ENCODE data around the gene NAV2. TPM values are rescaled to one million over a fixed set of nuclear protein-coding genes. Genes with fewer than 3 reads are reported as not detected.

Gene NAV2
- total RNA-seq, 4 donors from 2014 or later, result 9.1 to 34.7 (median 22.2) TPM

- no peaks in the 10 kb centered on the region for H3K9me3 ChIP-seq
- no peak overlapping the region for H3K4me3 ChIP-seq
- no peak for DNase-seq (ENCODE audit: low spot score in 2 of 2)
- 94% methylated on average over 2 of the region's 2 CpGs for WGBS
- TF ChIP-seq EP300 (IDR thresholded peaks at IDR 0.05) (no peak), CTCF (IDR thresholded peaks at IDR 0.05) (no peak)
- H3K27me3 ChIP-seq, result no peaks in the 10 kb centered on the region
- no peak overlapping the region for H3K27ac ChIP-seq
- H3K4me1 ChIP-seq, result peaks cover 9% of the 10 kb centered on the region
- no peaks in the 10 kb centered on the region for H3K36me3 ChIP-seq
These were observed 72.6 kb downstream of the NAV2 start for GRCh38 chr11:19785265-19785664.

GRCh38 chr11:19786644-19787043 is 74.0 kb downstream of the NAV2 start:
- H3K4me1 ChIP-seq, result peaks cover 13% of the 10 kb centered on the region
- no peak for TF ChIP-seq EP300 (IDR thresholded peaks at IDR 0.05)
- no peak for TF ChIP-seq POLR2A (IDR thresholded peaks at IDR 0.05)
- no peak for TF ChIP-seq POLR2AphosphoS5 (IDR thresholded peaks at IDR 0.05)
- TF ChIP-seq CTCF (IDR thresholded peaks at IDR 0.05), result no peak
- H3K9me3 ChIP-seq, result no peaks in the 10 kb centered on the region
- WGBS, result 91% methylated on average over 2 of the region's 2 CpGs
- H3K36me3 ChIP-seq, result no peaks in the 10 kb centered on the region
- H3K4me3 ChIP-seq, result no peak overlapping the region
- no peak overlapping the region for H3K27ac ChIP-seq
- no peak for DNase-seq (ENCODE audit: low spot score in 2 of 2)
- no peaks in the 10 kb centered on the region for H3K27me3 ChIP-seq

- Histone ChIP-seq H3K9me3 (no peaks in the 10 kb centered on the region), H3K4me1 (peaks cover 13% of the 10 kb centered on the region), H3K27ac (no peak overlapping the region), H3K36me3 (no peaks in the 10 kb centered on the region), H3K27me3 (no peaks in the 10 kb centered on the region), H3K4me3 (no peak overlapping the region)
- TF ChIP-seq EP300 (IDR thresholded peaks at IDR 0.05) (no peak), POLR2AphosphoS5 (IDR thresholded peaks at IDR 0.05) (no peak), POLR2A (IDR thresholded peaks at IDR 0.05) (no peak), CTCF (IDR thresholded peaks at IDR 0.05) (no peak)
- DNase-seq (ENCODE audit: low spot score in 2 of 2), result no peak
- 98% methylated on average over 4 of the region's 4 CpGs for WGBS
These were observed 75.8 kb downstream of the NAV2 start for GRCh38 chr11:19788435-19788834.

GRCh38 chr11:19789245-19789644 is 76.6 kb downstream of the NAV2 start:
- Histone ChIP-seq H3K4me3 (no peak overlapping the region), H3K27me3 (no peaks in the 10 kb centered on the region), H3K9me3 (no peaks in the 10 kb centered on the region), H3K36me3 (no peaks in the 10 kb centered on the region), H3K27ac (no peak overlapping the region), H3K4me1 (peaks cover 13% of the 10 kb centered on the region)
- 88% methylated on average over 6 of the region's 6 CpGs for WGBS
- DNase-seq (ENCODE audit: low spot score in 2 of 2), result no peak
- no peak for TF ChIP-seq CTCF (IDR thresholded peaks at IDR 0.05)

GRCh38 chr11:19789835-19790710 is 77.4 kb downstream of the NAV2 start:
- H3K4me1 ChIP-seq, result peaks cover 13% of the 10 kb centered on the region
- no peak overlapping the region for H3K27ac ChIP-seq
- H3K9me3 ChIP-seq, result no peaks in the 10 kb centered on the region
- no peak overlapping the region for H3K4me3 ChIP-seq
- H3K27me3 ChIP-seq, result no peaks in the 10 kb centered on the region
- TF ChIP-seq POLR2A (IDR thresholded peaks at IDR 0.05) (no peak), EP300 (IDR thresholded peaks at IDR 0.05) (no peak), POLR2AphosphoS5 (IDR thresholded peaks at IDR 0.05) (no peak), CTCF (IDR thresholded peaks at IDR 0.05) (no peak)
- H3K36me3 ChIP-seq, result no peaks in the 10 kb centered on the region
- no peak for DNase-seq (ENCODE audit: low spot score in 2 of 2)
- WGBS, result 37% methylated on average over 10 of the region's 10 CpGs
